GM21515 (cell line): ENCODE measurements around the gene ARHGAP24.
"Not testable (repeated sequence)": the region's sequence is repeated elsewhere in the genome, so short reads cannot be mapped to it uniquely, and the experiment has no call there.

Experiments used
- ATAC-seq: cut with Tn5 transposase; IDR thresholded peaks from one replicate; pipeline ENCODE4 v1.9.1; 2021; ENCODE audit not compliant: unreplicated experiment

ARHGAP24 gene

GRCh38 chr4:85839981-85840451 lies 365.1 kb downstream of the ARHGAP24 start:
- ATAC-seq = not testable (repeated sequence)

- no peak for ATAC-seq
Measured at GRCh38 chr4:85842540-85842939, 367.6 kb downstream of the ARHGAP24 start.

GRCh38 chr4:85853740-85854139 lies 378.8 kb downstream of the ARHGAP24 start:
- ATAC-seq = not testable (repeated sequence)

GRCh38 chr4:85854546-85854945 lies 379.6 kb downstream of the ARHGAP24 start:
- ATAC-seq = no peak

GRCh38 chr4:85860066-85860740 lies 385.3 kb downstream of the ARHGAP24 start:
- ATAC-seq = no peak

- ATAC-seq = no peak
Measured at GRCh38 chr4:85861064-85861765, 386.3 kb downstream of the ARHGAP24 start.

GRCh38 chr4:85862896-85863295 lies 387.9 kb downstream of the ARHGAP24 start:
- ATAC-seq = no peak

GRCh38 chr4:85864259-85865205 lies 389.6 kb downstream of the ARHGAP24 start:
- no peak for ATAC-seq

- no peak for ATAC-seq
Measured at GRCh38 chr4:85865256-85865655, 390.3 kb downstream of the ARHGAP24 start.

- no peak for ATAC-seq
Measured at GRCh38 chr4:85866508-85866907, 391.6 kb downstream of the ARHGAP24 start.

- ATAC-seq = no peak
Measured at GRCh38 chr4:85867271-85867670, 392.3 kb downstream of the ARHGAP24 start.

GRCh38 chr4:85869181-85869580 lies 394.2 kb downstream of the ARHGAP24 start:
- no peak for ATAC-seq

GRCh38 chr4:85870298-85871083 lies 395.5 kb downstream of the ARHGAP24 start:
- no peak for ATAC-seq

- no peak for ATAC-seq
Measured at GRCh38 chr4:85873566-85873965, 398.6 kb downstream of the ARHGAP24 start.

- ATAC-seq = no peak
Measured at GRCh38 chr4:85879518-85879917, 404.6 kb downstream of the ARHGAP24 start.

- ATAC-seq = no peak
Measured at GRCh38 chr4:85883180-85883579, 408.2 kb downstream of the ARHGAP24 start.

- no peak for ATAC-seq
Measured at GRCh38 chr4:85884251-85884650, 409.3 kb downstream of the ARHGAP24 start.

- no peak for ATAC-seq
Measured at GRCh38 chr4:85886665-85887064, 411.7 kb downstream of the ARHGAP24 start.

GRCh38 chr4:85889314-85889713 lies 414.4 kb downstream of the ARHGAP24 start:
- ATAC-seq = no peak

GRCh38 chr4:85895755-85896154 lies 420.8 kb downstream of the ARHGAP24 start:
- no peak for ATAC-seq

- ATAC-seq = no peak
Measured at GRCh38 chr4:85898231-85898630, 423.3 kb downstream of the ARHGAP24 start.
